ENCODE data around the gene FOXI1. TPM values are rescaled to one million over a fixed set of nuclear protein-coding genes. Genes with fewer than 3 reads are reported as not detected.
A peak's percentile ranks its signal among the peaks of the same experiment; 100 is the strongest.

FOXI1 gene
- total RNA-seq, 1 experiment from 2014 or later: 0.44 TPM

DNA sequence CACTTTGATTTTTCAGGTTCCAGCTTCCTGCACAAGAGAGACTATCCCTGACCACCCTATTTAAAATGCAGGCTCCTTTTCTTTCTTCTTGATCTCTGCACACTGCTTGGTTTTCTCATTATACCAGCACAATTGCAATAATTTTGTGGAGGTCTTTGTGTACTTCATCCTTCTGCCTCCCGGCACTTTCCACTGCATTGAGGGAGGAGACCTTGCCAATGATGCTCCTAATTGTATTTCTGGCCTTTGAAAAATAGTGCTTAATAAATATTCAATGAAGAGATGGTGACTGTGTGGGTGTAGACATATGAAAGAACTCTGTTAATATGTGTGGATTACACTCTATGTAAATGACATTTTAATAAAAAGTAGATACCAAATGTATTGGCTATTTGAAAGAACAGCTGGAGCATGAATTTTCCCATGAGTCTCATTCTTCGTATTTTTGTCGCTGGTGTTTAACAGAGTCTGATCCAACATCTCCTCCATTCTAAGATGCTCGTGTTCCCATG is 42.1 kb downstream of the FOXI1 start:
- Histone ChIP-seq H3K27ac (ENCODE audit: low read length) (peak overlapping the region; percentile 97), H3K4me1 (ENCODE audit: control insufficient read depth, insufficient read depth, low read length) (peaks cover 18% of the 10 kb centered on the region), H3K4me3 (ENCODE audit: low read depth in 2 of 2, low read length in 2 of 2) (no peak overlapping the region), H3K9me3 (ENCODE audit: control insufficient read depth, insufficient read depth, low read depth, low read length) (no peaks in the 10 kb centered on the region), H3K27me3 (ENCODE audit: control insufficient read depth, insufficient read depth, low read length) (no peaks in the 10 kb centered on the region), H3K36me3 (ENCODE audit: control insufficient read depth, insufficient read depth, low read length) (no peaks in the 10 kb centered on the region)
- CTCF ChIA-PET: no interaction called here
- no TSS peak for BruUV-seq (replicated peaks)
- no peak for ATAC-seq
- DNase-seq (ENCODE audit: low read depth, low spot score): no peak
- TF ChIP-seq, protein P1, sequence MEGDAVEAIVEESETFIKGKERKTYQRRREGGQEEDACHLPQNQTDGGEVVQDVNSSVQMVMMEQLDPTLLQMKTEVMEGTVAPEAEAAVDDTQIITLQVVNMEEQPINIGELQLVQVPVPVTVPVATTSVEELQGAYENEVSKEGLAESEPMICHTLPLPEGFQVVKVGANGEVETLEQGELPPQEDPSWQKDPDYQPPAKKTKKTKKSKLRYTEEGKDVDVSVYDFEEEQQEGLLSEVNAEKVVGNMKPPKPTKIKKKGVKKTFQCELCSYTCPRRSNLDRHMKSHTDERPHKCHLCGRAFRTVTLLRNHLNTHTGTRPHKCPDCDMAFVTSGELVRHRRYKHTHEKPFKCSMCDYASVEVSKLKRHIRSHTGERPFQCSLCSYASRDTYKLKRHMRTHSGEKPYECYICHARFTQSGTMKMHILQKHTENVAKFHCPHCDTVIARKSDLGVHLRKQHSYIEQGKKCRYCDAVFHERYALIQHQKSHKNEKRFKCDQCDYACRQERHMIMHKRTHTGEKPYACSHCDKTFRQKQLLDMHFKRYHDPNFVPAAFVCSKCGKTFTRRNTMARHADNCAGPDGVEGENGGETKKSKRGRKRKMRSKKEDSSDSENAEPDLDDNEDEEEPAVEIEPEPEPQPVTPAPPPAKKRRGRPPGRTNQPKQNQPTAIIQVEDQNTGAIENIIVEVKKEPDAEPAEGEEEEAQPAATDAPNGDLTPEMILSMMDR (IDR thresholded peaks at IDR 0.05): no peak
- TF ChIP-seq POLR2AphosphoS5 (IDR thresholded peaks at IDR 0.05; ENCODE audit: low read depth, low read length) (no peak), REST (IDR thresholded peaks at IDR 0.05; ENCODE audit: insufficient read depth in 1 of 2, low read depth in 2 of 2, low read length in 1 of 2) (no peak), TCF7L2 (IDR thresholded peaks at IDR 0.05; ENCODE audit: low read depth, low read length) (no peak), SIN3A (IDR thresholded peaks at IDR 0.05; ENCODE audit: borderline replicate concordance, insufficient read depth, low read depth, low read length) (no peak)
- POLR2A ChIA-PET: no interaction called here
- in situ Hi-C loops (cut with HindIII; ENCODE audit: low pct_unique_long_range_greater_than_20kb, low sequenced_read_pairs) (no loop called here), intact Hi-C loops (cut with micrococcal nuclease; ENCODE audit: unreplicated experiment) (no loop called here)

DNA sequence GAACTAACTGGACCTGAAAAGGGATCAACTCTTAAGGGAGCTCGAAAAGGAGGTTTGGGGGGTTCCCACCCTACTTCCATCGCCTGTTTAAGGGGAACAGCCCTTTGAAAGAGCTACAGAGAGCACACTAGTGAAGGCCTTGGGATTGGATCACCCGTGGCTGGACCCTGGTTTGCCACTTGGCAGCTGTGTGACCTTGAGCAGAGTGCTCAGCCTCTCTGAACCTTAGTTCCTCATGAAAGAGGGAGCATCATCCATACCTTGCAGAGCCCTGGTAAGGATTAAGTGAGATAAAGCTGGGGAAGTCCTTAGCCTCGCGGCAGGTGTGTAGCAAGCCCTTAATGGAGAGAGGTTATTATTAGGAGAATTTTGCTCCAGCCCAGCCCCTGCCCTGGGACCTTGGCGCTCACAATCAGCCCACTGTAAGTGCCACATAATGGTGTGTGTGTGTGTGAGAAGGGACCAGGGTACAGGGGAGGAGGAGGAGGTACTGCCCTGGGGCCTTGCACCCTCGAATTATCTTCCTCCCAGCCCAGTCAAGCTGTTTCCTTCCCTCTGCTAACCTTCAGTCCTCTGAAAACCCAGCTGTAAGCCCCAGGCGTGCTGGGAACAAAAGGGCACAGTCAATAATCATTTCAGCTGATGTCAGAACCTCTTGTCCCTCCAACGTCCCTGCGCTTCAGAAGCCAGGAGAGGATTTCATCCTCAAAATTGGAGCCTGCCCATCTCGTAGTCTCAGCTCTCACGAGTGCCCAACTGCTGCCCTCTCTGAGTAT is 42.9 kb downstream of the FOXI1 start:
- ChIA-PET POLR2A (no interaction called here), CTCF (no interaction called here)
- H3K9me3 ChIP-seq (ENCODE audit: control insufficient read depth, insufficient read depth, low read depth, low read length): no peaks in the 10 kb centered on the region
- peak overlapping the region; percentile 97 for H3K27ac ChIP-seq (ENCODE audit: low read length)
- peaks cover 26% of the 10 kb centered on the region for H3K4me1 ChIP-seq (ENCODE audit: control insufficient read depth, insufficient read depth, low read length)
- ATAC-seq (no peak), DNase-seq (ENCODE audit: low read depth, low spot score) (no peak)
- H3K4me3 ChIP-seq (ENCODE audit: low read depth in 2 of 2, low read length in 2 of 2): no peak overlapping the region
- in situ Hi-C loops (cut with HindIII; ENCODE audit: low pct_unique_long_range_greater_than_20kb, low sequenced_read_pairs) (no loop called here), intact Hi-C loops (cut with micrococcal nuclease; ENCODE audit: unreplicated experiment) (no loop called here)
- no TSS peak for BruUV-seq (replicated peaks)
- H3K36me3 ChIP-seq (ENCODE audit: control insufficient read depth, insufficient read depth, low read length): no peaks in the 10 kb centered on the region
- no peaks in the 10 kb centered on the region for H3K27me3 ChIP-seq (ENCODE audit: control insufficient read depth, insufficient read depth, low read length)
- TF ChIP-seq POLR2AphosphoS5 (IDR thresholded peaks at IDR 0.05; ENCODE audit: low read depth, low read length) (no peak), REST (IDR thresholded peaks at IDR 0.05; ENCODE audit: insufficient read depth in 1 of 2, low read depth in 2 of 2, low read length in 1 of 2) (no peak), SIN3A (IDR thresholded peaks at IDR 0.05; ENCODE audit: borderline replicate concordance, insufficient read depth, low read depth, low read length) (no peak), TCF7L2 (IDR thresholded peaks at IDR 0.05; ENCODE audit: low read depth, low read length) (no peak)
- TF ChIP-seq, protein P1 (IDR thresholded peaks at IDR 0.05): no peak

Measured in Panc1 (cell line).